GM12874 (cell line): ENCODE data around the gene LHX3.

Experiments
- TF ChIP-seq, protein P1 (sequence below): IDR thresholded peaks from 2 replicates; pipeline ENCODE4 v1.5.1; 2011; ENCODE audit warnings: low read depth, mild to moderate bottlenecking, control low read depth, low read length, moderate library complexity; ENCODE audit not compliant: insufficient read depth

LHX3 gene

DNA sequence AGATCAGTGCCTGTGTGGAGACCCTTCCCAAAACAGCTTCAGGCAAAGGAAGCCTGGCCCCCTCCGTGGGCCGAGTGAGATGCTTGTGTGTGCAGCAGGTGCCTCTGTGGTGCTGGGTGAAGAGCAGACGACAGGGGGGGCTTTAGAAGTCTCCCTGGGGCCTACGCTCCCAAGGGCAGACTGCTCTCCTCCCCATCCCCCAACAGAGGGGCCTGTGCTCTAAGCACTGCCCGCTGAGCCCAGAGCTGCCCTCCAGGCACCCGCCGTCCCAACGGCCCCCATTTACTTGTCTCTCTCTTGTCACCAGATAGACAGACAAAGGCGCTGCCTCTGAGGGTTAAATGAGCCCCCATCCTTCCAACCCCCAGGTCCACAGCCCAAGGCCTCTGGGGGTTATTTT lies 2.7 kb upstream of the LHX3 start:
- TF ChIP-seq, protein P1, sequence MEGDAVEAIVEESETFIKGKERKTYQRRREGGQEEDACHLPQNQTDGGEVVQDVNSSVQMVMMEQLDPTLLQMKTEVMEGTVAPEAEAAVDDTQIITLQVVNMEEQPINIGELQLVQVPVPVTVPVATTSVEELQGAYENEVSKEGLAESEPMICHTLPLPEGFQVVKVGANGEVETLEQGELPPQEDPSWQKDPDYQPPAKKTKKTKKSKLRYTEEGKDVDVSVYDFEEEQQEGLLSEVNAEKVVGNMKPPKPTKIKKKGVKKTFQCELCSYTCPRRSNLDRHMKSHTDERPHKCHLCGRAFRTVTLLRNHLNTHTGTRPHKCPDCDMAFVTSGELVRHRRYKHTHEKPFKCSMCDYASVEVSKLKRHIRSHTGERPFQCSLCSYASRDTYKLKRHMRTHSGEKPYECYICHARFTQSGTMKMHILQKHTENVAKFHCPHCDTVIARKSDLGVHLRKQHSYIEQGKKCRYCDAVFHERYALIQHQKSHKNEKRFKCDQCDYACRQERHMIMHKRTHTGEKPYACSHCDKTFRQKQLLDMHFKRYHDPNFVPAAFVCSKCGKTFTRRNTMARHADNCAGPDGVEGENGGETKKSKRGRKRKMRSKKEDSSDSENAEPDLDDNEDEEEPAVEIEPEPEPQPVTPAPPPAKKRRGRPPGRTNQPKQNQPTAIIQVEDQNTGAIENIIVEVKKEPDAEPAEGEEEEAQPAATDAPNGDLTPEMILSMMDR, result no peak

GRCh38 chr9:136206602-136207275 lies 1.8 kb upstream of the LHX3 start:
- TF ChIP-seq, protein P1, result no peak

GRCh38 chr9:136205707-136205992 lies 722 bp upstream of the LHX3 start:
- TF ChIP-seq, protein P1, result no peak

DNA sequence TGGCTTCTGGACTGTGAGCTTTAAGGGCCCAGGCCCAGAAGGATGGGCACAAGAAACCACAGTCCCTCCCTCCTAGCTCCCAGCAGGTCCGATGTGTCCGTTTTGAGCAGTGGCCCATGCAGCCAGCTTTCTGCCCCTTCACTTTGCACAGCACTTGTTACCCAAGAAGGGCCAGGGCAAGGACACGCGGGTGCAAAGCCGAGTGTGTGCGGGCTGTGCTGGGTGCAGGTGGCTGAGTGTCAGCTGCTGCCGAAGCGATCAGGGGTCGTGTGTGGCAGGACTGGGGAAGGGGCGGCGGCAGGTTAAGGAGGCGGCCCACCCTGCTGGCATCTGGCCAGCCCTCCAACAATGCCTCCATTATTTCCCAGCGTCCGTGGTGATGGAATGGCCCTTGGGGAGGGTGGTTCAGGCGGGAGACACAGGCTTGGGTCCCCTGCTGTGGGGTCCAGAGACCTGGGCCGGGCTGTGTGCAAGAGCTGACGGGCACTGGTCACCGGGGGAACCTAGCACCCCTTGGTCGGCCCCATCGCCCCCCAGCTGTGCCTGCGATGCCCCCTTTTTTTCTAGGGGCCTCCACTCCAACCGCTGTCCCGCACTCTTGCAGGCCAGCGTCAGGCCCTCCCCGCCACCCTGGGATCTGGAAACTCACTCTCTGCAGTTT lies 653 bp downstream of the LHX3 start:
- TF ChIP-seq, protein P1, result no peak

DNA sequence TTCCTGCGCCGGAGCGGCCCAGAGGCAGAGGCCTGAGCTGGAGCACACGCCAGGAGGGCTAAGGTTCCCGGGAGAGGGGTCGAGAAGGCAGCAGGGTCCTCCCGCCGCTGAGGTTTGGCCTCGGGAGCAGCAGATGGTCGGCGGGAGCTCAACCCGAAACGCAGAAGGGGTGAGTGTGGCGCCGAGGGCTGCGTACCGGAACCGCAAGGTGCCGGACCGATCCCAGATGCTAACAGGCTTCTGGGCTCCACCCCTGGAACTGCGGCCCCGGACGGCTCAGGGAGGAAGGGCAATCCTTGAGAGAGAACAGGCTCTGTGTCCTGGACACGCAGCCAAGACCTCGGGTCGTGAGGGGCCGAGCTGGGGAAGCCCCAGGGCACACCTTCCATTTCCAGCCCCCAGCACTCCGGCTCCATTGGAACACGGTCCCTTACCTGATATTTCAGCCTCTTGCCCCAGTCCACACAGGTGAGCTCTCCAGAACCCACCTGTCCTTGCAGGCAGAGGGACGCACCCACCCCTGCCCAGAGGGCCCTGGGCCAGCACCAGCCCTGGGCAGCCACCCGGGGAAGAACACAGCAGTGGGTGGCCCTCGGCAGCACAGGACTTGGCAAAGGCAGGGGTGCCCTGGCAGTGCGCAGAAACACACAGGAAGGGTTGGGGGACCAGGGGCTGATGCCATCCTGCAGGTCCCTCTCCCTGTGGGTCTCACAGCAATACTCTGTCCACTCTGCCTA lies 1.4 kb downstream of the LHX3 start:
- TF ChIP-seq, protein P1, result no peak

GRCh38 chr9:136202454-136203407 lies 2.2 kb downstream of the LHX3 start:
- TF ChIP-seq, protein P1, result no peak
